ENCODE measurements around the gene IGF2R.

DNA sequence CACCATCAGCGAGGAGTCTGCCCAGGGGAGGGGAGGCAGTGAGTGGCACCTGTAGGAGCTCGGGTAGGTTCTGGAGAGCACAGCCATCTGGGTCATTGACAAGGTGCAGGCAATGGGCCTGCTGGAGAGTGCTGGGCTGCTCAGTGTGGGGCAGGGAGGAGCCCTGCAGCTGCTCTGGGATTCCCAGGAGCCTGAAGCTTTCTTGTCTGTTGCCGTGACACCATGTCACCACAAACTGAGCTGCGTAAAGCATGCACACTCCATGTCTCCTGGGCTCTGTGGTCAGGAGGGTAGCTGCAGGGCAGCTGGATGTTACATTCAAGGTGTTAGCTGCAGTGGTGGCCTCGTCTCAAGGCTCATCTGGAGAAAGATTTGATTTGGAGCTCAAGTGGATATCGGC is 148.3 kb downstream of the IGF2R start:
- TF ChIP-seq, protein P1, sequence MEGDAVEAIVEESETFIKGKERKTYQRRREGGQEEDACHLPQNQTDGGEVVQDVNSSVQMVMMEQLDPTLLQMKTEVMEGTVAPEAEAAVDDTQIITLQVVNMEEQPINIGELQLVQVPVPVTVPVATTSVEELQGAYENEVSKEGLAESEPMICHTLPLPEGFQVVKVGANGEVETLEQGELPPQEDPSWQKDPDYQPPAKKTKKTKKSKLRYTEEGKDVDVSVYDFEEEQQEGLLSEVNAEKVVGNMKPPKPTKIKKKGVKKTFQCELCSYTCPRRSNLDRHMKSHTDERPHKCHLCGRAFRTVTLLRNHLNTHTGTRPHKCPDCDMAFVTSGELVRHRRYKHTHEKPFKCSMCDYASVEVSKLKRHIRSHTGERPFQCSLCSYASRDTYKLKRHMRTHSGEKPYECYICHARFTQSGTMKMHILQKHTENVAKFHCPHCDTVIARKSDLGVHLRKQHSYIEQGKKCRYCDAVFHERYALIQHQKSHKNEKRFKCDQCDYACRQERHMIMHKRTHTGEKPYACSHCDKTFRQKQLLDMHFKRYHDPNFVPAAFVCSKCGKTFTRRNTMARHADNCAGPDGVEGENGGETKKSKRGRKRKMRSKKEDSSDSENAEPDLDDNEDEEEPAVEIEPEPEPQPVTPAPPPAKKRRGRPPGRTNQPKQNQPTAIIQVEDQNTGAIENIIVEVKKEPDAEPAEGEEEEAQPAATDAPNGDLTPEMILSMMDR (IDR thresholded peaks at IDR 0.05): no peak
- TF ChIP-seq POLR2A (IDR thresholded peaks at IDR 0.05): no peak

Measured in lower leg skin (tissue), 3 donors.